Hypothalamus (tissue), 51 donors: Measurements from ENCODE around the gene HUNK.

Experiments
- DNase-seq, 51 donors: peaks; one replicate each; lab custom pipeline; 2025; lab: John Stamatoyannopoulos, UW

Gene HUNK

DNA sequence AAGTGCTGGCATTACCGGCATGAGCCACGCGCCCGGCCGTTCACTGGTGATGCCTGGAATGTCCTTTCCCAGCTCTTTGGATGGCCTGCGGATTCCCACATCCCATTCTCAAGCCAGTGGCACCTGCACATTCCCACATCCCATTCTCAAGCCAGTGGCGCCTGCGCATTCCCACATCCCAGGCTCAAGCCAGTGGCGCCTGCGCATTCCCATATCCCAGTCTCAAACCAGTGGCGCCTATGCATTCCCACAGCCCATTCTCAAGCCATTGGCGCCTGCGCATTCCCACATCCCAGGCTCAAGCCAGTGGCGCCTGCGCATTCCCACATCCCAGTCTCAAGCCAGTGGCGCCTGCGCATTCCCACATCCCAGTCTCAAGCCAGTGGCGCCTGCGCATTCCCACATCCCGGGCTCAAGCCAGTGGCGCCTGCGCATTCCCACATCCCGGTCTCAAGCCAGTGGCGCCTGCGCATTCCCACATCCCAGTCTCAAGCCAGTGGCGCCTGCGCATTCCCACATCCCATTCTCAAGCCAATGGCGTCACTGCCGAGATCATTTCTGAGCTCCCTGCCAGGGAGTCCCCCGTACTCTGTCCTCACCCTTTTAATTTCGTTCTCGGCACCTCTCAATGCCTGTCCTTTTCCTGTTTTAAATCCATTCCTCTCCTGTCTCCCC is 74.2 kb downstream of the HUNK start:
- peak in 4 of 51 donors; percentile 5 to 38 (median 23) for DNase-seq

DNA sequence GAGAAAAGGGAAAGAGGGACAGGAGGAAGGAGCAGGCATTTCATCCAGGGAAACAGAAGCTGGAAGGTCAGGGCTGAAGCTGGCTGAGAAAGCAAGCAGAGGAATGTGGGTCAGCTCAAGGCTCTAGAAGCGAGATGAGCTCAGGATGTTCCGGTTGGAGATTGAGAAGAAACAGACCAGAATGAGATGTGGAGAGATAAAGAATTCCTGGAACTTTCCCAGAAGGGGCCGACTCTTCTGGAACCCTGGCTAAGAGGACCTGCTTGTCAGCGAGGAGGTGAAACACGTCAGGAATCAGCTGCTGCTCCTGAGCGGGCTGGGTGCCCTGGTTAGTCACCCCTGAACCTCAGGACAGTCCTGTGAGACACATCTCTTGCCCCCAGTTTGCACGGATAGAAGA is 75.9 kb downstream of the HUNK start:
- no peak for DNase-seq

DNA sequence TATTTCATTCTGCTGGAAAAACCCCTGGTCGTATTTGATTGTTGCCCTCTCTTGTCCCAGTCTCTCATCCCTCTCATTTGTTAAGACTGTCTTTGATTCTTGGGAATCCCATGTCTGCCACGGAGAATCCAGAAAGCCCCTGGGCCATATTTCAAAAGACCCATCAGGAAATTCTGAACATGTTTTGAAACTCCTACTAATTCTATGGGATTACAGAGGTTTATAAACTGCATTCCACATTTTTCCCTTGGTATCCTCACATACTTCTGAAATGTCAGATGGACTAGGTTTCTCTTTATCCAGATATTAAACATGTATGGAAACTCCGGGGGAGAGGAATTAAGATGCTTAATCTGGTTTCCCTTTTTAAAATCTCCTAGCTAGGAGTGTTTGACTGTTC is 80.0 kb downstream of the HUNK start:
- DNase-seq, result no peak

DNA sequence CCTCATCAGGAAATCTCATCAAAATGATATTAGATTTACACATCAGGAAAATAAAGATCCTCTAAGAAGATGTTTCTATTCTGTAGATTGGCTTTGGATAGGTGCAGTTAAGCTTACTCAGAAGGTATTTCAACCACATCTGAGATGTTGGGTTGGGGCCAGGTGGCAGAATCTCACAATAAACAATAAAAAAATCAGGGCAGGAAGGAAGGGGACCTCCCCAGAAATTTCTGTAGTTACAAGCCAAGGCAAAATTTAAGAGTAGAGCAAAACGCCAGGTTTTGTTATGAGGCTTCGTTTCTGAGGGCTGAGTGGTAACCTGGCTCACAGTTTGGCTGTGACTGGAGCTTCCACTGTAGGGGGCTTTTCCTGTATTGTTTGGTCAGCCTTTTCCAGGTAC is 84.8 kb downstream of the HUNK start:
- DNase-seq, result no peak

DNA sequence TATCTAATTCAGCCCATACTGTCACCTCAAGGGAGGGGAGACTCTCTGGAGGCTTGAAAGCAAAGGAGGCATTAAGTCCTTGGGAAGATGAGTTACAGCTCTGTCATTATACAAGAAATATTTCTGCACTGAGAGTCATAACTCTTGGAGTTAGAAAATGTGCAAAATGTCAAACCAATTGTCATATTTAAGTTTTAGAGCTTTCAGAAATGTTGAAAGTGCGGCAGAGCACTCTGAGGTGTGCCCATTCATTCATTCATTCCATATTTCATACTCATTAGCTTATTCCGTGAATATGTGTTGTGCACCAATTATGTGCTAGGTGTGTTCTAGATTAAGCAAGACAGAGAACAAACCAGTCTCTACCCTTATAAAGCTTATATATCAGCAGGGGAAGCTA is 87.1 kb downstream of the HUNK start:
- DNase-seq, result no peak

DNA sequence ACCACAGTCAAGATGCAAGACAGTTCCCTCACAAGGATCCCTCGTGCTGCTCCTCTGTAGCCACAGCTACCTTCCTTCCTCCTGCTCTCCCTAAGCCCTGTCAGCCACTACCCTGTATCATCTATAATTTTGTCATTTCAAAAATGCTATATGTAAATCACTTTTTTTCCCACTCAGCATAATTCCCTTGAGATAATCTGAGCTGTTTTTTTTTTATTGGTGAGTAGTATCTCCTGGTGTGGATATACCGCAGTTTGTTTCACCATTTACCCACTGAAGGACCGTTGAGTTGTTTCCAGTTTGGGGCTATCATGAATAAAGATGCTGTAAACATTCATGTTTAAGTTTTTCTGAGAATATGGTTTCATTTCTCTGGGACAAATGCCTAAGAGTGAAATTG is 88.2 kb downstream of the HUNK start:
- DNase-seq, result no peak

DNA sequence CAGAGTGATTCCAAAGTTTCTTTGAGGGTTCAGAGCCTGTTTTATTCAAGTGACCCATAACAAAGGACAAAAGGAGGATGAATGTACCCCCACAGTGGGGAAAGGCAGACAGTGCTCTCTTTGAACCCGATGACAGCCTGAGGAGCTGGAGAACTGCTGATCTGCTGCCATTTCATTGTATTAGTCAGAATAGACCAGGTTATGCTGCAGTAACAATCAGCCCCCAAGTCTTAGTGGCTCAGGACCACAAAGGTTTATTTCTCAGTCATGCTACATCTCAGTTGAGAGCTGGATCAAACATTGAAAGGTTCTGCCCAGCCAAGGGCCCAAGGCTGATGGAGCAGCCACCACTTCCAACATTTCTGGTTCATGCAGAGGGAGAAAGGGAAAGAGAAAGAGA is 88.9 kb downstream of the HUNK start:
- no peak for DNase-seq

DNA sequence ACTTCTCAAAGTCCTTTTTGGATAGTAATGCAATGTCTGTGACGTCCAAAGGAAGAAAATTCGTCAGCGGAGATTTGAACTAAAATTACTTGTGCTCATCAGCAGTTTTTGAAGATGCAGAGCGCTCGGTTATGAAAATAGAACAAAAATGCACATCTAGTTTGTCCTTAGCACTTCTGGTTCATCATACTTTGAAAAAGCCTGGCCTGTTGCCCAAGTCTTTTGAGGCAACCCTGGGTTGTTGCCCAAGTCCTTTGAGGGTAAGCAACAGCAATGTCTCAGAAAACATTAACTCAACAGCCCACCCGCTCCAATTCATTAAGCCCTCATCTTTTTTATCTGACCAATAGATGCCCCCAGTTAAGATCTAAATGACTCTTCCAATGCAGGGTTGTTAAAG is 91.9 kb downstream of the HUNK start:
- DNase-seq, result no peak

DNA sequence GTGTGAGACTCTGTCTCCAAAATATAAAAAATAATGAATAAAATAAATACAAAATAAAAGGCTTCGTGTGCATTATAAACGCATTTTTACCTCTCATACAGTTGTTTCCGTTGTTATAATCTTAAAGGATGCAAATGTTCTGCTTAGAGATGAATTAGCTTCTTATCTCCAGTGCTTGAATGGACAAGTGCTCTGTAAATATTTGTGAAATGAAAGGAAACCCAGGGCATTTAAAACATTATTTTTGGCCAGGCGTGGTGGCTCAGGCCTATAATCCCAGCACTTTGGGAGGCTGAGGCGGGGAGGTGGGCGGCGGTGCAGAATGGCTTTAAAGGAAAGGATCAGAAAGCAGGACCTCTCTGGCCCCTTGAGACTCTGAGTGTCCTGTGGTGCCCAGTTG is 94.5 kb downstream of the HUNK start:
- DNase-seq, result no peak

DNA sequence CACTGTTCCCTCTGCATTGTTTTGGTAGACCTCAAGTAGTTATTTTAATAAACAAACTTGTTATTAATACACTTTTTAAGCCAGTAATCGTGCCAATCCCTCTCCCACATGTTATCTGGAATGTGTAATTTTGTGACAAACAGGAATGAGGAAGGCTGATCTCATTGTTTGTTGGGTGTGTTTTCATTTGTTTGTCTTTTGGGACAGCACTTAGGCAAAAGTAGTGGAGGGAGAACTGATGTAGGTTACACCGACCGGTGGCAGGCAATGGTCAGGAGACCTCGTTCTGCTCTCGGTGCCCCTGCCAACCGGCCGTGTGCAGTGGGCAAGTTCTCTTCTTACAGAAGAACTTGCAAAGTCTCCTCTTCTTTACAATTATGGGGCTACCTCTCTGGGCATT is 99.8 kb downstream of the HUNK start:
- no peak for DNase-seq

DNA sequence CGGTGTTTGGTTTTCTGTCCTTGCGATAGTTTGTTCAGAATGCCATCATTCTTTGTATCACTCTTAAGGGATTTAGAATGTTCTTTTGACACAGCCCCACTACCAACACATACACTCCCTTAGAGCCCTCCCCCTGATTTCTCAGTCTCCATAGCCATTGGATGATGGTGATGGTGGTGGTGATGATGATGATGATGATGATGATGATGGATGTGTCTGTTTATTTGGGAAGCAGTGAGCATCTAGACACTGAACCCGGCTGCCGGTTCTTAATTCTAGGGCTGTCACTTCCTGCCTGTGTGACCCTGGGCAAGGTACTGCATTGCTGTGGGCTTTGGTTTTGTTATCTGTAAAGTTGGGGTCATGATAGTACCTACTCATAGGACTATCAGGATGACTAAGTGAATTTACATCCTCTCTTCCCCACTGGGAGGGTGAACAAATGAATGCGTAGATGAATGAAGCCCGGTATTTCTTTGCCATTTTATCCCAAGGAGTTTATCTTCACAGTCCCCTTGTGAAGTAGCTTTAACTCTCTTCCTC is 100.7 kb downstream of the HUNK start:
- no peak for DNase-seq

DNA sequence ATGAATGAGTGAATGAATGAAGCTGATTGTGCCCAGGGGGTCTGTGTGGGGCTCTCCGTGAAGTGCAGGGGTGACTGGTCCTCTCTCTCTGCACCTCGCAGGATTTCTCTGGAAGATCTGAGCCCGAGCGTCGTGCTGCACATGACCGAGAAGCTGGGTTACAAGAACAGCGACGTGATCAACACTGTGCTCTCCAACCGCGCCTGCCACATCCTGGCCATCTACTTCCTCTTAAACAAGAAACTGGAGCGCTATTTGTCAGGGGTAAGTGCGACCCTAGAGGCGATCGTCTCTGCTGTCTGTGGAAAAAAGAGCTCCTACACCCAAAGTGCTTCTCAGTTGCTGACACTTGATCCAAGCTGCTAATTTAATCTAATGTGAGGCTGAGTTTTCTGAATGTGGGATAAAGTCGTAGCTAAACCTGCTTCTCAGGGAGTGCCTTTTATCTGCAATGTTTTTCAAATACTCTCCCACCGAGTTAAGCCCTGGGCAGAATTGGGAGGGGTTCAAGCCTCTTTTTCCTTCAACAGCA is 101.7 kb downstream of the HUNK start:
- peak in 17 of 51 donors; percentile 2 to 36 (median 9) for DNase-seq

DNA sequence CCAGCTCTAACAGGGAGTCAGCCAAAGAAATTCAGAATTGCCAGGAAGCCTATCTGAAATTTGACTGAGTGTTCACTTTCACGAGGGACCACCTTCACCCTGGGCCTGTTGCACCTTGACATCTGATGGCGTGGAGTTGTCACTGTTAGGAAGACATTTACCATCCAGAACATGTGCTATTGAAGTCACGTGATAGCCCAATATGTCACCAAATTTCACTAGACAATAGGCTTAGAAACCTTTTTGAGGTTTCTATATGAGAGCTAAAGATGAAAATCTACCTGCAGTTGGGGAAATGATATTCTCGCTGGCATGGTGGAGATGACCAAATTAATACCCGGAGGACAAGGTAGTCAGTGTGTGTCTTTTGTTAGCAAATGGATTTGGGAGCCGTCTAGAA is 102.7 kb downstream of the HUNK start:
- DNase-seq, result no peak

DNA sequence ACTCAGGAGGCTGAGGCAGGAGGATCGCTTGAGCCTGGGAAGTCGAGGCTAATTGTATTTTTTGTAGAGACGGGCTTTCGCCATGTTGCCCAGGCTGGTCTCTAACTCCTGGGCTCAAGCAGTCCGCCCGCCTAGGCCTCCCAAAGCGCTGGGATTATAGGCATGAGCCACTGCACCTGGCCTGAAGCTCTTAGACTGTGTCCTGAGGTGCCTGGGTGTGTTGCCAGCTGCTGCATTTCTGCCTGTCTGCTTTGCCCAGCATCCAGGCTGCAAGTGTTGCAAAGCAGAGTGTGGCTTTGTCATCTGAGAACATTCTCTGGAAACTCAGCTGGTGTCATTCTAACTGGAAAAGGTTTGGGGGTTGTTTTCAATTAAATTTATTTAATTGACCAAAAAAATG is 105.0 kb downstream of the HUNK start:
- DNase-seq, result no peak

DNA sequence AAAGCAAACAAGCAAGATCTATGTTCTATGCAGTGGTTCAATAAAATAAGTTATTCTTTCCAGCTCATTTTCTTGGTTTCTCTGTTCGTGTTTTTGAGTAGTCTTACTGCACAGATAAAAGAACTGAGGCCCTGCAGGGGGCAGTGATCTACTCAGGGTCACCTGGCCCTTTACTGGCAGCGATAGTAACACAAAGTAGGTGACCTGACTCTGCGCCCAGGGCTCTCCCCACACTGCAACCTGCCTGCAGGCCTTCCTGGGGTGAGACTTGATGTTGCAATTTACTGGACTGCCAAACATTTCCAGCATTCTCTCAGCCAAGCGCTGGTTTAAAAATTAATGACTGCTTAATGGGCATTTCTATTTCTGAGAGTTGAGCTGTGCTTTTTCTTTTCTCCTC is 110.3 kb downstream of the HUNK start:
- DNase-seq, result no peak

DNA sequence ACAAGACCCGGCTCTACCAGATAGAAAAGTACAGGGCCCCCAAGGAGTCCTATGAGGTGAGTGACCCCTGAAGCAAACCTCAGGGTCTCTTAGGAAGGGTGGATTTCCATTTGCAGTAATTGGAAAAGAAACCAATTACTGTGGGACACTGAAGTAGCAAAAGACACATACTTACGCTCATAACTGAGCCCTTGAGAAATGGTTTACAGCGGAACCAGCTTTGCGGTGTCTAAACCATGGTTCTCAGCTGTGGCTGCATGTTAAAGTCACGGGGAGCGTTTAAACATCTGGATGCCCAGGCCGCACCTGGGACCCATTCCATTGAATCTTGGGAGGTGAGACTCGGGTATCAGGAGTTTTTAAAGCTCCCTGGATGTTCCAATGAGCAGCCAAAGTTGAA is 110.7 kb downstream of the HUNK start:
- no peak for DNase-seq

DNA sequence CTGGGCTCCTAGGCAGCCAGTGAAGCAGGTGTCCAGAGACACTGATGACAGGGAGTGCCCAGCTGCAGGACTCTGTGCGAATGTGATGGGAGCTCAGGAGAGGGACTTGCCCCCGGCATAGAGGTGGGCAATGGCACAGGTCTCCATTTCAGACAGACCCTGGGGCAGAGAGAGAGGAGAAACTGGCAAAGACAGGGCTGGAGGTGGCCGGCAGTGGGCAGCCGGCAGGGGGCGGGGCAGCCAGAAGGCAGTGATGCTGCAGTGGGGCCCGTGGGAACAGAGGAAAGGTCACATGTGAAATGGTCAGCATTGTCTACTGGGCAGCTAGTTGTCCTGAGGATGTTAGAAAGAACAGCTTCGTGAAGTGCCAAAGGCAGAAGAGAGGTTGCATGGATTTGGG is 112.6 kb downstream of the HUNK start:
- DNase-seq, result no peak

DNA sequence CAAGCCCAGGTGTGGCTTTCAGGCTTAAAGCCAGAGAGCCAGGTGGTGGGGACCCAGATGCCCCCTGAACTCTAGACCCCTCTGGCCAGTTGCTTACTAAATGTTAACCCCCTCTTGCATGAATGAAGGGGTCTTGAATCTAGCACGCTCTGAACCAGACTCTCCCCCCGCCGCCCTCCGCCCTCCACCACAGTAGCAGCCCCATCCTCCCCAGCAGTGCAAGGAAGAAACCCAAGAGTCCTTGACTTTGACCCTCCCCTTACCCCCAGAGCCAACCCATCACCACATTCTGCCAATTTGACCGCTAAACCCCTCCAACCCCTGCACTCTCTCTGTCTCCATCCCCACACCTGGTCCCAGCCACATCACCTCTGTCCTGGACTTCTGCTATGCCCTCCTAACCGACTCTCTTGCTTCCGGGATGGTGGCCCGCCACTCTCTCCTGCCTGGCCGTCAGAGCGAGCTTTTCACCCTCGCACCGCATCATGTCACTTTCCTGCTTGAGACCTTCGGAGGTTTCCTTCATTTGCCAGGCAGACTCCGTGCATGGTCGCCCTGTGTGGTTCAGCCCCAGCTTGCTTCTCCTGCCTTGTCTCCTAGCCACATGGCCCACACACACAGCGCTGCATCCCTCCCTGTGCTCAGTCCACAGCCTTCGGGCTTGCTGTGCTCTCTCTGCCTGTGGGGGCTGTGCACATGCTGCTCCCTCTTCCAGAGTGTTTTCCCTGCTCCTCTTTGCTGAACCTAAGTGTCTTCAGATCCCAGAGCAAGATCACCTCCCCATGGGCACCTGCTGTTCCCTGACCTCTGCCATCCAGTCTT is 113.4 kb downstream of the HUNK start:
- DNase-seq, result no peak

DNA sequence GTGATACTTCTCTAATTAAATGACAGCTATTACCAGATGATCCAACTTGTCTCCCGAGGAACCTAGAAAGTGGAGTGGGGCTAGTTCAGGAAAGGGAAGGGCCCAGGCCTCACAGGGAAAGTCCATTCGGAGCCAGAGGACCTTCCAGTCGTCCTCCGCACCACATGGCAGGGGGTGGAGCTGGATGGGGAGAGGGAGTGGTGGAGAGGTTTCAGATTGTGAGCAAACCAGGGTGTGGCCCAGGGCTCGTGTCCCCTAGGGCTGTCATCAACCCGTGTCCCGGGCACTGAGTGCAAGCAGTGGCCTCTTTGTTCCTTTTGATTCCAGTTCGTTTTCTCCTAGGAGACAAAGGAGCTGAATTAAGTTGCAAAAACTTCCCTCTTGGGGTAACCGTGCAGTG is 114.9 kb downstream of the HUNK start:
- no peak for DNase-seq

DNA sequence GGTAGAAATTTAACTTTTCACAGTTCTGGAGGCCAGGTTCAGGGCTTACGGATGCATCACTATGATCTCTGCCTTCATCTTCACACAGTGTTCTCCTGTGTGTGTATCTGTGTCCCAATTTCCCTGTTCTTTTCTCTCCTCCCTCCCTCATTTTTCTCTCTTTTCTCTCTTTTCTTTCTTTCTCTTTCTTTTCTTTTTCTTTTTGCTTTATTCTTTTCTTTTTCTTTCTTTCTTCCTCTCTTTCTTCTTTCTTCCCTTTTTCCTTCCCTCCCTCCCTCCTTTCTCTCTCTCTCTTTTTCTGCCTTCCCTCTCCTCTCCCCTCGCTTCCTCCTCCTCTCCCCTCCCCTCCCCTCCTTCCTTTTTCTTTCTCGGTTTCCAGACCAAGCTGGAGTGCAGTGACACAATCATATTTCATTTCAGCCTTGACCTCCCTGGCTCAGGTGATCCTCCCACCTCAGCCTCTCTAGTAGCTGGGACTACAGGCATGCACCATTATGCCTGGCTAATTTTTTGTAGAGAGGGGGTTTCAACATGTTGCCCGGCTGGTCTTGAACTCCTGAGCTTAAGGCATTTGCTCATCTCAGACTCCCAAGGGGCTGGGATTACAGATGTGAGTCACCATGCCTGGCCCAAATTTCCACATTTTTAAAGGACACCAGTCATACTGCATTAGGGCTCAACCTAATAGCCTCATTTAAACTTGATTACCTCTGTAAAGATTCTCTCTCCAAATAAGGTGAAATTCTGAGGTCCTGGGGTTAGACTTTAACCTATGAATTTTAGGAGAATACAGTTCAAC is 115.9 kb downstream of the HUNK start:
- no peak for DNase-seq
